GM10248 (cell line): ENCODE data around the gene PVRIG.
A peak's percentile ranks its signal among the peaks of the same experiment; 100 is the strongest.
"Not testable (repeated sequence)": the region's sequence is repeated elsewhere in the genome, so short reads cannot be mapped to it uniquely, and the experiment has no call there.

ENCODE experiments used
- CTCF ChIA-PET: fragments of 300-600 bp; sonication (Branson Sonifier 250); formaldehyde crosslinking; extraction: SDS; loops from one replicate; lab custom pipeline; 2021; ENCODE audit warnings: antibody characterized with exemption; lab: Yijun Ruan, JAX
- POLR2A ChIA-PET: fragments of 350-650 bp; sonication (Branson Sonifier 250); formaldehyde crosslinking; extraction: SDS; loops from one replicate; lab custom pipeline; 2020; ENCODE audit warnings: antibody characterized with exemption; lab: Yijun Ruan, JAX
- DNase-seq: peaks from one replicate; pipeline ENCODE4 v3.0.0; 2012; ENCODE audit errors: extremely low spot score
- CTCF ChIP-seq: IDR thresholded peaks from 2 replicates; pipeline ENCODE4 v1.5.1; 2012; ENCODE audit warnings: mild to moderate bottlenecking, low read depth; ENCODE audit errors: extremely low read depth, missing control alignments, control extremely low read depth

PVRIG gene

DNA sequence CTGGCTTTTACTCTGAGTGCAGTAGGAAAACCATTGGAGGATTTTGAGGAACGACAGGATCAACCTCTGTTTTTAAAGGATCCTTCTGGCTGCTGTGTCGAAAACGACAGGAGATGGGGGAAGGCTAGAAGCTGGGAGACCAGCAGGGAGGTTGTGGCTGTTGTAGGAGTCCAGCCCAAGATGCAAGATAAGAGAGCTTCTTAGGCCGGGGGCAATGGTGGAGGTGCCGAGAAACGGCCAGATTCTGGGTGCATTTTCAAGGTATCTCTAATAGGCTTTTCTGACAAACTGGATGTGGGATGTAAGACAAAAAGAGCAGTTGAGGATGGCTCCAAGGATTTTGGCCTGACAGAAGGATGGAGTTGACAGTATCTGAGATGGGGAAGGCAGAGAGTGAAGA is 10.3 kb upstream of the PVRIG start:
- ChIA-PET CTCF (interaction anchor here (1.3 to 11.6 kb wide), 8 partner anchors 8 to 198 kb away, joined by 3 to 130 read pairs (median 13); partner anchors contain the start of genes GPC2 and STAG3), POLR2A (interaction anchor here (1.7 kb wide), 1 partner anchor 10 kb away, joined by 5 read pairs; no protein-coding TSS in a partner anchor)
- no peak for DNase-seq
- TF ChIP-seq CTCF, result no peak

GRCh38 chr7:100210805-100211204 is 8.9 kb upstream of the PVRIG start:
- CTCF ChIA-PET, result interaction anchor here (1.1 to 11.6 kb wide), 9 partner anchors 13 to 259 kb away, joined by 3 to 130 read pairs (median 5); partner anchors contain the start of genes GPC2 and STAG3
- POLR2A ChIA-PET, result interaction anchor here (1.7 kb wide), 1 partner anchor 11 kb away, joined by 5 read pairs; no protein-coding TSS in a partner anchor
- DNase-seq, result no peak
- TF ChIP-seq CTCF, result no peak

- ChIA-PET POLR2A (interaction anchor here (1.7 kb wide), 1 partner anchor 12 kb away, joined by 5 read pairs; no protein-coding TSS in a partner anchor), CTCF (interaction anchor here (1.7 to 11.6 kb wide), 5 partner anchors 14 to 258 kb away, joined by 3 to 130 read pairs (median 6); no protein-coding TSS in a partner anchor)
- peak; percentile 47 for DNase-seq
- TF ChIP-seq CTCF, result no peak
Observed at GRCh38 chr7:100211342-100211780, 8.4 kb upstream of the PVRIG start.

DNA sequence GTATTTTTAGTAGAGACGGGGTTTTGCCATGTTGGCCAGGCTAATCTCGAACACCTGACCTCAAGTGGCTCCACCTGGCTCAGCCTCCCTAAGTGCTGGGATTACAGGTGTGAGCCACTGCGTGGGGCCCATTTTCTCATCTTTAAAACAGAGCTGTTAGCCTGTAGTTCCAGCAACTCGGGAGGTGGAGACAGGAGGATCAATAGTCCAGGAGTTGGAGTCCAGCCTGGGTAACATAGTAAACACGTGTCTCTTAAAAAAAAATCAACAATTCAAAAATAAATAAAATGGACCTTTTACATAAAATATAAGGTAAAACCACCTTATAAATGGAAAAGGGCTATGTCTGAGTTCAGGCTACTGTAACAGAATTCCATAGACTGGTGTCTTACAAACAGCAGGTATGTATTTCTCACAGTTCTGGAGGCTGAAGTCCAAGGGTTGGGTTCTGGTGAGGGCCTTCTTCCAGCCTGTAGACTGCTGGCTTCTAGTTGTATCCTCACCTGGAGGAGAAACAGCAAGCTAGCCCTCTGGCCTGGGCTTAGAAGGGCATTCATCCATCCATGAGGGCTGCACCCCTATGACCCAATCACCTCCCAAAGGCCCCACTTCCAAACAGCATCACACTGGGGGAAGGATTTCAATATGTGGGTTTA is 7.0 kb upstream of the PVRIG start:
- ChIA-PET POLR2A (no interaction called here), CTCF (interaction anchor here (2.0 to 11.6 kb wide), 3 partner anchors 15 to 80 kb away, joined by 6 to 130 read pairs (median 12); no protein-coding TSS in a partner anchor)
- no peak for DNase-seq
- TF ChIP-seq CTCF, result no peak

- ChIA-PET CTCF (interaction anchor here (1.6 to 11.6 kb wide), 4 partner anchors 16 to 81 kb away, joined by 3 to 130 read pairs (median 9); partner anchors contain the start of gene LAMTOR4), POLR2A (no interaction called here)
- TF ChIP-seq CTCF, result no peak
- no peak for DNase-seq
Observed at GRCh38 chr7:100213672-100214071, 6.1 kb upstream of the PVRIG start.

- CTCF ChIA-PET, result interaction anchor here (1.6 to 11.6 kb wide), 3 partner anchors 17 to 82 kb away, joined by 3 to 130 read pairs (median 12); partner anchors contain the start of gene LAMTOR4
- DNase-seq, POLR2A ChIA-PET: not testable (repeated sequence)
Observed at GRCh38 chr7:100214356-100214755, 5.4 kb upstream of the PVRIG start.
